A204.1 (cell line): Measurements from ENCODE around the gene PALMD.

Experiments
- FAIRE-seq: peaks from 2 replicates; lab custom pipeline; 2012; peaks lifted over from hg19 to GRCh38; lab: Jason Lieb, UNC

Gene PALMD

DNA sequence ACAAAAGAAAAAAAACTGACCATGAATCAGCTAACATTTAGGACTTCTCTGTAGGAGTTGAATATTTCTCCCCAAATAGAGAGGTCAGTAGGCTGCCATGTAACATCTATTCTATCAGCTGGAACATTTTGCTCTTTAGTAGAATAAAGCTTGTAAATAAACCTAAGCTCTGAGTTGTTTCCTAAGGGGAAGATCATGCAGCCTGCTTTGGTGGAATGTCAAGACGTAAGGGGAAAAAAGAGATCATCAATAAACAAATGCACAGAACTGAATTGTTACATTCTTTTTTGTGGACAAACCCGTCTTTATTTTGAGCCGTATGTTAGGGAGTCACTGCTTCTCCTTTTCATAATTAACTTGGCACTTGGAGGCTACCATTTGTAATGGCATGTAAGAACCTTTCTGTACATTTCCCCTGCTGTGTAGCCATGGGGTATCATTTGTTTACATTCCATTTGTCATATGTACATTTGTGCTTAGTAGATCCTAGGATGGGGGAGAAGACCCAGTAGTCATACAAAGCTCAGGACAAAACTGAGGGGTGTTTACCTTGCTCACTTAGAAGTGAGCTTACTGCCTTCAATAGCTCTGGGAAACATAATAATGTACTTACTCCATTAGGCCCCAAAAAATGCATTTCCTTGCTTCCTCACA lies 10.8 kb upstream of the PALMD start:
- no peak for FAIRE-seq

DNA sequence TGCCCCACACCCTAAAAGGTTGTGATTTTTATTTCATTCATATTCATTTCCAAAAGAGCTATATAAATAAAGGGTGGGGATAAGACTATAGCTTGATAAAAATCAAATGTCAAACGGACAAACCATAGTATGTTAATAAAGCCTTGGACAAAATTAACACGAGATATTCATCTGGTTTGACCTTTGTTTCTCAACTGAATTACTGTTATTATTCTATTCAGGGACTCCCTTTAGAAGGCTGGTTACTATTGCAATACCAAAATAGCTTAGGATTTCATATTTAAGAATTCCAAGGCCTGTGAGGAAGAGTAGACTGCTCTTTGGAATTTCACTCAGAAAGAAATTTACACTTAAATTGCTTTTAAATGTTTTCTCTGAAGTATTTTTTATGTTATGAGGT lies 10.2 kb upstream of the PALMD start:
- FAIRE-seq: no peak

DNA sequence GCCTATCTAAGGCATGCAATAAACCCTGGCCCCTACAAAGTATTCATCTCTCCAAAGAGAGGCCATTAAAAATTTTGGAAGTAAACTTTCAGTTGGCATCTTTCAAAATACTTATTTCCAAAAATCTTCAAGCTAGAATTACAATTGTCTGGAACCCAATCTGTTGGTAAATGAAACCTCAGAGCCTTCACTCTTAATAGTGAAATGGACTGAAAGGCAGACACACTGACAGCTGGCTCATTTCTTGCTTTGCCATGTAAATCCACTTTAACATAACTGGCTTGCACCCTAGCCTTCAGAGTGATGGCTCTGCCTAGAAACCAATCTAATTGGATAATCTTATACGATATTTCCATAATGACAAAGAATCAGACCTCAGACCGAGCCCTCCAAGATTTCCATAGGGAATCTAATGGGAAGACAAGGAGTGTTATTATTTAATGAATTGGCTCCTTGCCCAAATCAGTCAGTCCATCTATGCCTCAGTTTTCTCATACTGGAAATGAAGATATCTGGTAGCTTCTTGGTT lies 9.2 kb upstream of the PALMD start:
- FAIRE-seq: no peak

DNA sequence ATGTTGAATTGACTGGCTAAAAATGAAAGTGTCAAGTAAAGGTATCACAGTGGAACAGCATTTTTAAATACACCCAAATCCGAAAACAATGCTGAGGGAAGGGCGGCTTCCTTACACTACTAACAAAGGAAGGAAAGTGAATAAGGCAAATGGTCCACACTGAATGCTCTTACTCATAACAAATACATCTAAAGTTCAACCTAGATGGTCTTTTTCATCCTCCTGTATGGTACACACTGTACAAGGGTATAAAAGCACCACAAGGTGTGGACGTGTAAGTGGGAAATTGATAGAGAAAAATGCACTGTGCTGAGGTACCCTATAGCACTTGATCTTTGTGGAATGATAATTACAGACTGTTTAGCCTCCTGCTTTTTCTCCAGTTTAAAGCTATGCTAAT lies 7.1 kb upstream of the PALMD start:
- FAIRE-seq: no peak

DNA sequence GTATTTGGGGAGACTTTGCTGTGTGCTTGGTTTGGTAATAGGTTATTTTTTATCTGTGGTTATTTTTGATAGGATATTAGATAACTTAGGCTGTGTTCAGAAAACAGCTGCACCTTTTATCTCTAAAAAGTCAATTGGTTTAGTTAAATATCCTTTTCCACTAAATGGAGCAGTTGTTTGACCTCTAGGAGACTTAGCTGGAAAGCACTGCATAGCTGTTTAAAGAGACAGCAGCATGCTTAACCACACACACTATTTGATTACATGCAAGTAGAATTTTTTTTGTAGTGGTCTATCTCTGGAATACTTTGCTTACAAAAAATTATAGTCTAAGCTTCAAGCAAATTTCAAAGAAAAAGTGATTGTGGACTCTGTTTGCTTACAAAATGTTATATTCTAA lies 6.5 kb upstream of the PALMD start:
- no peak for FAIRE-seq

DNA sequence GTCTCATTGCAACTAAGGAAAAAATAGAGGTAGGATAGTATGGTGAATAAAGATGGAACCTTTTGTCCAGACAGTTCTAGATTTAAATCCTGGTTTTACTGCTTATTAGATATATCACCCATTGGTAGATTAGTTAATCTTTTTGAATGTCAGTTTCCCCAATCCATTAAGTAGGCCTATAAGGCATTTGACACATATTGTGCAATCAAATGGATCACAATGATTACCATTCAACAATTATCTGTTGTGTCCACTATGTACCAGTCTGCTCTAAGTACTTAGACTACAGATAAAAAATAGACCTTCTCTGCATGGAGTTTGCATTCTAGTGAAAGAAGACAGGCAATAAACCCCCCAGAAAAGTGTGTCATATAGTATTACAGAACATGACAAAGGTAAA lies 6.0 kb upstream of the PALMD start:
- no peak for FAIRE-seq

DNA sequence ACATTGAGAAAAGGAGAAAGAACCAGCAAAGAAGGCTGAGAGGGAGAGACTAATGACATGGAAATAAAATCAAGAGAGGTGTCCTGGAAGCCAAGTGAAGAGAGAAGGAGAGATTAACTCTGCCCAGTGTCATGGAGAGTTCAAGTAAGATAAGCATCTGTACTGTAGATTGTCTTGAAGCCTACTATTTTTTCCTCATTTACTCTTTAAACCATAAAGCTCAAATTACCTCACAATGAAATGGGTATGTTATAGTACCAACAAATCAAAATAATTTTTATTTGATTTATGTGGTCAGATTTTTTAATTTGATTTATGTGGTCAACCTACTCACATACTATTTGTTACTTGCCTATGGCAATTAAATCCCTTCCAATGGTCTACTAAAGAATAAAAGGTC lies 5.2 kb upstream of the PALMD start:
- no peak for FAIRE-seq

DNA sequence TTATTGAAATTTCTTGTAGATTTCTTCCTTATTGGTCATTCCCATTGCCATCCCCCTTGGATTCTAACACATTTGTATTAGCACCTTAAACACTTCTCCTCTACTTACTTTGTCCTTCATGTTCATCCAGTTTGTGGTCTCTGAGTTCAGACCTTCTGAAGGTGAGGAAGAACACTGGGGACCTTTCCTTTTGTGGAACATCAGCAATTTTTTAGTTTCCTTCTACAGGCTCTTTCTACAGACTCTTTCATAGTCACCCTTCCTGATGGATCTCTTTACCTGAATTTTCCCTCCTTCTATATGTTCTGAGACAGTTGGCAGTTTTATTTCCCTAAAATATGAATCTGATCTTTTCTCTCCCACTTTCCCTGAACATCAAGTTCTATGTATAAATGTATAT lies 4.4 kb upstream of the PALMD start:
- FAIRE-seq: no peak

DNA sequence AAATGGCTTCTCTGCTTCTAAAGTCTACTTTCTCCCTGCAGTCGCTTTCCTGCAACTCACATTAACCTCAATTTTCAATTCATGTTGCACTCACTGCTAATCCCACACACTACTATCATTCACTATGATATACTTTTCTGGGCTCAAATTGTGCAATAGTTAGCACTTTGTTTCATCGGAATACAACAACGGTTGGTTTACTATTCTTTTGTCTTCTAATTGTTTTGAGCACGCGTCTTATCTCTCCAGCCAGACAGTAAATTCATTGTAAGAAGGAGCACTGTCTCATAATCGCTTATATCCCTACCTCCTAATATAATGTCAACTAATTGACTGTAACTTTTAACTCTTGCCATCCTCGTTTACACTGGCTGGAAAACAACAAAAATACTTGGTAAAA lies 3.9 kb upstream of the PALMD start:
- no peak for FAIRE-seq

DNA sequence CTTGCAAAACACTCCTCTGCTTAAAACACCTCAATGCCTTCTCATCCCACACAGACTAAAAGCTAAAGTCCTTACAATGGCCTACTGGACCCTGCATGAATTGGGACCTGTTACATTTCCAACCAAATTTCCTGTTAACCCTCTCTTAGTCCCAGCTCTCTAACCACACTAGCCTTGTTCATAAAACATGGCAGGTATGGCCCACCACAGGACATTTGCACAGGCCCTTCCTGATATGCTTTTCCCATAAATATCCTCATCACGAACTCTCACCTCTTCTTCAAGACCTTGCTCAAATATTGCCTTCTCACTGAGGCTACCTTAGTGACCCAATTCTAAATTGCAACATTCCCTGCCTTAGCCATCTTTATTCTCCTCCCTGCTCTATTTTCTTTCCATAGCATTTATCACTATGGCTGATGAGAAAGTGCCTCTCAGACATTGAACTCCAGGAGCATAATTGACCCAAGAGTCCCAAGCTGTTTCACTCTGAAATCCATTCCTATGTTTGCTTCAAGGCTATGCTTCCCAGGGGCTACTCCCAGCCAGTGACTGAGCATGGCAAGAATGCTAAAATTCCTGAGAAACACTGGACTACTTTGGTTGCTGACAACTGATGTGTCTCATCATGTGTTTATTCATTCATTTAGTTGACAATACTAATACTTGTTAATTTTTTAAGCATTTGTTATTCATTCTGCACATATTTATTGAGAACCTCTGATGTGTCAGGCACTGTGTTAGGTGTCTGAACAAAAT lies 2.7 kb upstream of the PALMD start:
- FAIRE-seq: no peak

DNA sequence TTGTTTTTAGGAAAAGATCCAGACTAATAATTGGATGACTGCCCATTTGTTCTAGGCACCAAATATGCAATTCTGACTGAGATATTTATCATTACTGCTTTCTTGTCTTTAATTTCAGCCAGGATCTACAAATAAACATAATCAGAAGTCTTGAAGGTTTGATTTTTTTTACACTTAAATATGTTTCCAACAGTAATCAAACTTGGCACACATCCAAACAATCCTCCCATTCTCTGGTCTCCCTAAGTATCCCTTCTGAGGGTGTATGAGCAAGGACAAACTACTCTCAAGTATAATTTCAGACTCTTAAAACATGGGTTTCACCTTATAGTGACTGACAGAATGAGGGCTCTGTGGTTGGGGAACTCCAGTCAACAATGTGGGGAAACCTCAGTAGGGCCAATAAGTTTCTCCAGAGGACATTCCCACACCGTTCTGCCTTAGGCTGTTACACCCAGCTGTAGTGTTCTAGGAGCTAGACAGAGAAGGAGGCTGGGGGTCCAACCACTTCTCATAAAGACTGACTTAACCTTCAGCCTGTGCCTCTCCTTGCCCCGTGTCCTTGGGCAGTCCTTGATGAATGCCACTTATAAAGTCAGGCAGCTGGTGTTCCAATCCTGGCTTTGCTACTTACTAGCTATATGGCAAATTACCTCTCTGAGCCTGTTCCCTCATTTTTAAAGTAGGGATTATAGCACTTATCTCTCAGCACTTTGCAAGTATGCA lies 1.5 kb upstream of the PALMD start:
- no peak for FAIRE-seq

DNA sequence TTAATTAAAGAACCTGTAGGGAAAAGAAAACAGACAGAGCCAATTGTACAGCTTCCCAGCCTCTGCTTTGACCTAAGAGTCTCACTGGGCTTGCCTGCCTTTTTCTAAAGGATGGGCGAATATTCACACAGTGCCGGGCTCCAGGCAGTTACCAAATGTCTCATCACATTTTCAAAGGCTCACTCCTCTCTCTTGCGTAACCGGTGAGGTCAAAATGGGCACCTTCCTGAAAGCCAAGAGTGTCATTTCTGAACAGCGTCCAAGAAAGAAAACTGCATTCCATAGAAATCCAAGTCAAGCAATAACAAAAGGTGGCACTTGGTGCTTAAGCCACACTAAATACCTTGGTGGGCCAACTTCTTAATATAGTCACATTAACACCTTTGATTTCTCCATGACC lies 710 bp upstream of the PALMD start:
- FAIRE-seq: no peak

DNA sequence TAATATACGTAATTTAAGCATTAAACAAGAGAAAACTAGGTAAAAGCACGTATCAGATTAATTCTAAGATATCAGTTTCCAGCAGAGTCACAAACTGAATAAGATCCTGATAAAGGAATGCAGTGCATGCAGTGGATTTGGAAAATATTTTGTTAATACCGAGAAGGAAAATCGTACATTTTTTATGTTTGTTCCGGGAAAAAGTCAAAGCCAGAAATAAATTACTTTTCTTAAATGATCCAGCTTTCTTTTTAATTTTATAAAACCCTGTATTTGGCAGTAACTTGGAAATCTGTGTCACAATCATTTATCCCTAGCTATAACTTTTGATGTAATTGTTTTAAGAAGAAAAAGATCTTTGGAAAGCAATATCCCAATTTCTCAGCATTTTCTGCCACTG lies 955 bp downstream of the PALMD start:
- FAIRE-seq: no peak

DNA sequence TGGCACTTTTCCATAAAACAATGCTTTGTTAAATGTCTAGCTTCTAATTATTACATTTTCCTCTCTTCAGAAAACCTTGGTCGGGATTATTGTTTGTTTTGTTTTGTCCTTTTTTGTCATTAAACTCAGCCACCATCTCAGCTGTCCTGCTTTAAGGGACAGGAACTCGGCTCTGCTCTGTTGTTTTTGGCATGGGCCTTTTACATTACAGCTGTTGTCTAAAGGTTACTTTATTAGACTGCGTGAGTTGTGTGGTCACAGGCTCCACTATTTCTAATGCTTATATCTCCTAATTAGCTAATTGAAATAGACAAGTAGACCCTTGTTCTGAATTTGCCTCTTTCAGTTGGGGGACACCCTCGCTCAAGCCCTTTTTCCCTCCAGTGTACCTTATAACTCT lies 1.6 kb downstream of the PALMD start:
- FAIRE-seq: no peak

DNA sequence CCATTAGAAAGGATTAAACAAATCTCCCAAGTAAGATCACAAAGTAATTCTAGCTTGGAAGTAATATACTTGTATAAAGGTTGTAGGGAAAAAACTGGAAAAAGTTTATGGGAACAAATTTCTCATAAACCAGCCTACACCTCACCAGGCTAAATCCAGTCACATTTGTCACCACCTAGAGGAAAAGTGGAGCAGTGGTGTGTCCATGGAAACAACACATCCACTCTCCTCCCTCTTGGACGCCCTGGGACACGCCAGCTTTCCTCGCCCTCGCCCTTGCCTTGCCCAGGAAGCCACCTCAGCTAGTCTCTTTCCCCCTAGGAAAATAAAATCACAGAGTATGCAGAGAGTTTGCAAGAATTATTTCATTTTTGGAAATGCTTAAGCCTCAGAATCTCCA lies 2.2 kb downstream of the PALMD start:
- FAIRE-seq: no peak

DNA sequence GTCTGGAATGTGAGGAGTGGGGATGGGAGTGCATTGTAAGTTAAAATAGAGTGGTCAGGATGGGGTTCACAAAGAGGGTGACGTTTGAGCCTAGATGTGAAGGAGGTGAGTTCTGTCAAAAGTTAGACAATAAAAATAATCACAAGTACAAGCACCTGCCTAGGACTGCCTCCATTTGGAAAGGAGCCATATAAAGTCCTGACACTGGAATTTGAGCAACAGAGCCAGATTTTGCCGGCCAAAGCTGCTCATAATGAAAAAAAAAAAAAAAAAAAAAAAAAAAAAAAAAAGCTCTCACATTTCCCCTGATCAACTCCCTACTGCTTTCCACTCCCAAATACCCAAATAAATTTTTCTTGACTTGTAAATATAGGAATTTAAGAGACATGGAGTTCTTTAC lies 4.1 kb downstream of the PALMD start:
- no peak for FAIRE-seq

DNA sequence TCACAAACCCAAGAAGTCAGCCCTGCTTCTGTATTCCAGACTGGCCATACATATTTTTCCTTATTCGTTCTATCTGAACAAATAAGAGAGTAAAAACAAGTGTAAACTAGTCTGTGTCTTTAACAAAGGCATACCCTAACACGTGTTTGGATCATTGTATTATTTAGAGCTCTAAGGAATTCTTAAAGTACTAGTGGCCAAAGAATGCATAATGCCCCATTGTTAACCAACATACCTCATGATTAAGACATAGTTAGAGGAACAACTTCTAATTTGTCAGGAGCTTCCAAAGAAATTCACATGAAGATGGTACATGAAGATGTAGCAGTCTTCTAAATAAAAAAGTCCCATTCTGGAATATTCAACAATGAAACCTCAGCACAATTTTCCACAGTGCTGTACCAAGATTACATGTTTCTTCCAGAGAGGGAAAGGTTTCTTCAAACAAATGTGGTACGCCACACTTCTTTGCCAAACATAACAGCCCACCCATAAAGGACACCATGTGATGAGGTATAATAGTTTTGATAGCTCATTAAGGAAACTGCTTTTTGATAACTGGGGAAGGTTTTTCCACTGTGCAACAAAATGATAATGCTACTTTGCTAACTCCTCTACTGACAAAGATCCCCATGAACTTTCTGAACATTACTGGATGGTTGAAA lies 5.0 kb downstream of the PALMD start:
- no peak for FAIRE-seq

DNA sequence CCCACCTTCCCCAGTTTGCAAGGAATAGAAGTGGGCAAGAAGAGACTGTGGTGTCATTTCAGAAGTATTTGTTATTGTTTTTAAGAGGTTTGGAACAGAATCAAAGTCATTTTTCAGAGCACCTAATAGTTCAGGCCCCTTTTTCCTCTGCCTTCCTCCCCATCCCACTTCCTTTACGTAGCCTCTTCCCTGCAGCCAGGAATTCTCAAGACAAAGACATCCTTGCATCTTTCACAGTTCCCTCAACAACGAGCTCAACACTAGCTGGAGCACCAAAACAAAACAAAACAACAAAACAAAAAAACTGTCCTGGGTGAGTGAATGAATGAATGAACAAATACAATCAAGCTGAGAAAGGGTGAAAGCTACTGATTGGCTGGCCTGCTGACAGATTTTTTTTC lies 7.0 kb downstream of the PALMD start:
- no peak for FAIRE-seq

DNA sequence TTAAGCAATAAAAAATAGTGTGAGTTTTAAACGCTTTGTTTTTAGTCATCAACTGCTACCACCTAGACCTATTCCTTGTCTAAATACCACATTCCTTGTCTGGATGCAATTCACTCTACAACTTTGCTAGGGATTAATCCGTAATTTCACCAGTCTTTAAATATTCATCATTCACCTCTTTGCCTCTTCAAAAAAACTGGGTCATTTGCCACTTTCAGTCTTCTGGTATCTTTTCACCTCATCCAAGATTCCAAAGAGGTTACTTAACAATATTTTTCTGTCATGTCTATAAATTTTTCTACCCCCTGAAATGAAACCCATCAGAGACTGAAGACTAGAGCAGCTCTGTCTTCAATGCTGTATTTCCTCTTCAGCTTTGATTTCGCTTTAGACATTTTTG lies 9.5 kb downstream of the PALMD start:
- no peak for FAIRE-seq

DNA sequence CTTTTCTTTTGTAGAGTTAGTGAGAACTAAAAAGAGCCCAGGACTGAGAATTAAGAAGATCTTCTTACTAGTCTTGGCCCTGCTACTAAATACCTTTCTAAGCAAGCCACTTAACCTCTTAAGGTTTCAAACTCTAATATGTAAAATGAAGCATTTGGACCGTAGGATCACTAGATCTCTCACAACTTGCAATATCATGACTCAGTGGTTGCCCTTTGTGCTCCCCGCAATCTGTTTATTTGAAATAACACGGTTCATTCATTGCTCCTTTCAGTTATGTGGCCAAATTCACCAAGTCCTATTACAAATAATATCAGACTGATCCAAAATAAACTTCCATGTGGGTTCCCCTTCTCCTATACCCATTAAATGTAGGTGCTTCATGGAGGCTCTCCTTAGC lies 10.8 kb downstream of the PALMD start:
- no peak for FAIRE-seq

DNA sequence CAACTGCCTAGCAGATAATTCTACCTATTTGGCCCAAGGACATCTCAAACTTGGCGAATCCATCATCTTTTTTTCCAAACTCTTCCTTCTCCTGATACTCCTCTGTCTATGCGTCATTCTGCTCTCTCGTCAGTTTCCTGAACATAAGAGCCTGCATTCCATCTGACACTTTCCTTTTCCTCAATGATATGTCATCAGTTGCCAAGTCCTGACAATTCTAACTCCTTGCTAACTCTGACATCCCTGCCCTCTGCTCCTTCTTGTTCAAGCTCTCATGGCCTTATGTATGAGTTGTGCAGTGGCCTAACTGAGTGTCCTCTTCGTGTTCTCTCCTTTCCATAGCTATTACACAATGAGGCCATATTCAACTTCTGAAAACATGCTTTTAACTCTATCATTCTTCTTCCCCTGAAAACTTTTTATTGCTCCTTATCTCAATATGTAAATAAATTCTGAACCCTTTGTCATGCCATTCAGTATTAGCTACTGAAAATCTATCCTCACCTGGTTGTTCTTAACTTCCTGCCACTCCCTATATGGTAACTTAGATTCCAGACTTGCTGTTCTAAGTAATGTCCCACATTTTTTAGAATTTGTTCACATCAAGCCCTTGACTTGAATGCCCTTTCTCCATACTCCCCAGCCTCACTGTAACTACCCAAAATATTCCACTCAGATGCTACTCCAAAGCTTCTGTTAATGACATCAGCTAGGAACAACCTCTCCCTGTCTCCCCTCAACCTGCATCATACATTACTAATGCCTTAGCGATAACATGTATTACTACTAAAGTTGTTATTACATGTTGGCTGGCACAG lies 11.5 kb downstream of the PALMD start:
- no peak for FAIRE-seq

DNA sequence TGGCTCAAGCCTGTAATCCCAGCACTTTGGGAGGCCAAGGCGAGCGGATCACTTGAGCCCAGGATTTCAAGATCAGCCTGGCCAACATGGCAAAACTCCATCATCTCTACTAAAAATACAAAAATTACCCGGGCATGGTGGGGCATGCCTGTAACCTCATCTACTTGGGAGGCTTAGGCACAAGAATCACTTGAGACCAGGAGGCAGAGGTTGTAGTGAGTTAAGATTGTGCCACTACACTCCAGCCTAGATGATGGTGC lies 12.0 kb downstream of the PALMD start:
- FAIRE-seq: no peak
